Hematopoietic multipotent progenitor cell treated with erythropoietin and hydrocortisone succinate and interleukin-3 and kit ligand, for 6 days (in vitro differentiated cells): ENCODE results near the gene MYO1B.
A peak's percentile ranks its signal among the peaks of the same experiment; 100 is the strongest.

ENCODE experiments used
- DNase-seq: peaks from one replicate; pipeline ENCODE4 v3.0.0-alpha.2; 2015

MYO1B gene

DNA sequence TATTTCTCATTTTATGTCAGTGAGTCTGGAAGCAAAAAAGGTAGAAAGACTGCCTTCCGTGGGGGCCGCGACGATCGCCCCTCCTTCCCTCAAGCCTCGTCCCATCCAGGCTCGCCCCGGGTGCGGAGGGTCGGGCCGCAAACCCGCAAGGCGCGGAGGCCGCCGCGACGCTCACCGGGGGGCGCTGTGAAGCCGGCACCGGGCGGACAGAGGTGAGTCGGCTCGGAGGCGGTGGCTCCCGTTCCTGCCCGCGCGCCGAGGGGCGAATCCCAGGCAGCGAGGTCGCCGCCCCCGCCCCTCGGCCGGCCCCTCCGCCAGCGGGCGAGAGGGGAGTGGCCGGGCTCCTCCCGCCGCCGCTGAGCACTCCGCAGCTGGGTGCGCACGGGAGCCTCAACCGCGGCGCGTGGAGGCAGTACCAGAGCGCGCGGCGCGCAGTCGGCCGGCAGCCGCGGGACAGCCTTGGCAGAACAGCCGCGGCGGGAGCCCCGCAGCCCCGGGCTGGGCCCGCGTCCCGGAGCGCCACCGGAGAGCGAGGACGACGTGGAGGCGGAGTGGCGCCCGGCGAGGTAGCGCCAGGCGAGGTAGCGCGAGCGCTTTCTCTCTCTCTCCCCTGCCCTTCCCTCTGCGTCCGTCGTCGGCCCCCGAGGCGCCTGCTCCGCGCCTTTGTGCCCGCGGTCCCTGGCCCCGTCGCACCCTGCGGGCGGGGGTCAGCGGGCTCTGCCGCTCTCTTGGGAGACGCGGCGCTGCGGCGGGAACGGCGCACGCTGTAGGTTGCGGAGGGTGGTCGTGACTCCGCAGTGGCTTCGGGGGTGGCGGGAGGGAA is at the start of gene MYO1B:
Gene MYO1B, plus strand, starts transcription at position 359 of the 823 bp plus-strand sequence. CDS start 31,492 bp downstream, outside the sequence.
- peak; percentile 59 for DNase-seq

DNA sequence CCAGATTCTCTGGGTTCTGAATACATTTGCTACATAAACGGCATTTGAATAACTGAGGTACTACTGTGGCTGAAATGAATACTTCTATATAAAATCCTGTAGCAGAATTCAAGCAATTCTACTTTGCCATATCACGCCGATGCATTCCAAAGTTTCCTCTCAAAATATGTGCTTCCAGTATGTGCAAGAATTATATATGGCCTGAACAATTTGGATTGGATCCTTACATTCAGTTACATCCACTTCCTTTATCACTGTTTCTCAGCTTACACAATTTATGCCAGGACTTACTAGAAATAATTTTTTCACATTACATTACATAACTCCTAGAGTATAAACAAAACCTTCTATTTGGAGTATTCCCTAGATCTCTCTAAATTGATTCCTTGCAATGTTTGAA is 48.1 kb upstream of the MYO1B start:
- DNase-seq = no peak

DNA sequence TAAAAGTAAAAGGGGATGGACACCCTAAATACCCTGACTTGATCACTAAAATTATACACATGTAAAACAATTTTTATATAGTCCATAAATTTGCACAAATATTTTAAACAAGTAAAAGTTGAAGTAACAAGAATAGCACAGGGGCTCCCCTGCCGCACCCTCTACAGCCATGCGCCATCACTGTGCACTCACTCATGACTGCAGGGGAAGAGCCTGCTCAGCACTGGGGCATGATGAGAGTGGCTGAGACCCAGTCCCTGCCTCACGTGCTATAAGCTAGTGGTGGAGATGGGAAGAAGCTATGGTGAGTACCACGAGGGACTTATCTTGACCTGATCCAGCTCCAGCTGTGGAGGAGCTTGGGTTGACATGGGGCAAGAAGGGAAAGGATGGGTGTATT is 46.9 kb upstream of the MYO1B start:
- DNase-seq = no peak

DNA sequence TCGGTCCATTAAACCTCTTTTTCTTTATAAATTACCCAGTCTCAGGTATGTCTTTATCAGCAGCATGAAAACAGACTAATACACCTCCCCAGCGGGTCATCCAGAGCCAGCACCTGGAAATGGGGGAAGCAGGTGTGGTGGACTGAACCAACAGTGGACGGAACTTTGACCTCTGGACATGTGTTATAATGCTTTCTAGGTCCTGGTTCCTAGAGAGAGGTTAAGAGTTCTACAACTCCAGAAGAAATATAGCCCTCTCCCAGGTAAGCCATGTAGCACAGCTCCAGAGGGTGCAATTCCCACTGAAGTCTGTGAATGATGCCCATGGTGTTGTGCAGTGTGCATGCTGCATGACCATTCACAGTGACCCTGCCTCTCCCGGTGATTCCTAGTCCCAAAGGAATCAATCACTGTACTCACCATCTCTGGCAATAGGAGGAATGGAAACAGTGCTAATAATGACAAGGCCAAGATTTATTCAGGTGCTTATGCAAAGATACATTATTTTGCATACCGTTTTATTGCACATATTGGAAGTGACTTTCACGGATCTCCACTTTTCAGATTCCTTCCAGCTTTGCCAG is 45.2 kb upstream of the MYO1B start:
- no peak for DNase-seq

DNA sequence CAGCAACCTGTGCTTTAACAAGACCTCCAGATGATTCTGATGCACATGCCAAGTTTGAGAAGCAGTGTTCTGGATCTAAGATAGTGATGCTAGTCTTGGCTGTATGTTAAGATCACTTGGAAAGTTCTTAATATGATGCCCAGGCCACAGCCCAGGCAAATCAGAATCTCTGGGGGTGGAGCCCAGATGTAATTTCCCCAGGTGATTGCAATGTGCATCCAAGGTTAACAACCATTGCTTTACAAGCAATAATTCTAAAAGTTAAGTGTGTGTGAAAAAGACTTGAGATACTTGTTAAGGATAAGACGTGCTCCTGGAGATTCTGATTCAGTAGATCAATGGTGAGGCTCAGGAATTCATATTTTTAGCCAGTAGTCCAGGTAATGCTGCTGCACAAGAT is 44.3 kb upstream of the MYO1B start:
- DNase-seq = no peak

DNA sequence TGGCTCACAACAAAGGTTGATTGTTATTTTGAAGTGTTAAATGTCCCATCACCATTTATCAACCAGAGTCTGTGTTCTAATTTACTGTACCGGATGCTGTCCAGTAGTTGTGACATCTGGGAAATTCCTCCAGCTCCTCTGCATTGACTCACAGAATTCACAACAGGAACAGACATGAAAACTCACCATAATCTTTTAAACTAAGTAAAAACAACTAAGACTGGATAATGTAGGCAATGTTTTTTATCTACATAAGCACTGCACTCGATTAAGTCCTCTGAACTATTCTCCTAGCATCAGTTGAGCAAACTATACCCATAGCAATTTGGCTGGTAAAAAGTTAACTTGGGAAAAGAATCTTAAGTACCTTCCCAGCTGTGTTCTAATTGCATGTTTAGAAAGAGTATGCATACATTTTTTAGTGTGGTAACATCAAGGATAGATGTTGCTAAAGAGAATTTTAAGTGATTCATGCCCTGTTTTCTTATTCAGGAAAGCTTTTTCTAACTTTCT is 42.9 kb upstream of the MYO1B start:
- DNase-seq = no peak

DNA sequence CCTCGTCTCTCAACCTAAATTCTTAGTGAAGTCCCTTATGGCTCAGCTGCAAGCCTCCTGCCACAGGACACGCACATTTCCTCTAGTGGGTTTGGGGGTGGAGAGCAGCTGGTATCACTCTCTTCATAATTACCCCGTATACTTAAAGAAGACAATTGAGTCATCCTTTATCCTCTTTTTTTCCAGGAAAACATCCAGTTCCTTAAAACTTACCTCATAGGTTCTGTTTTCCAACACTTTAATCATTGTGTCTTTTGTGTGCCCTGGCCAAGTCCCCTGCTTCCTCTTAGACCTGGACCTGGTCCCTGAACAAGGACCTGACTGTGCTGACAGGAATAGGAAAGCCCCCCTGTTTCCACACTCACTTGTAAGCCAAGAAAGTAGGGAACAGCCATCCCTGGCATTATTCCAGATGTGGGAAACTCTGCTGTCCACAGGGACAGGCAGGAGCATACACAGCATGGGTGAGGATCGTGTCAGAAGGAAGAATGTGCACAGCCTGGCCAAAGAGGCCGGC is 42.3 kb upstream of the MYO1B start:
- DNase-seq = no peak

DNA sequence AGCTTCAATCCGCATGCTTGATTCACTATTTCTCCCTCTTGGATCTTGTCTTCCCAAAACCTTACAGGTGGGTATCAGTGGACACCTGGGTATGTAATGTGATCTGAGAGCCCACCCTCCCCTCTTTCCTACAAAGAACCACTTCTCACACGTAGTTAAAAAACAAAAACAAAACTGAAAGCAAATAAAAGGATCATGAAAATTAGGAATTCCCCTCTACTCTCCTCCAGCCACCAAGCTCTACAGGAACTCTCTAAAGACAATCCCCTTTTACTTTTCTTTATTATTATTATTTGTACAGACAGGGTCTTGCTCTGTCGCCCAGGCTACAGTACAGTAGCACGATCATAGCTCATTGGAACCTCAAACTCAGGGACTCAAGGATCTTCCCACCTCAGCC is 40.8 kb upstream of the MYO1B start:
- no peak for DNase-seq

DNA sequence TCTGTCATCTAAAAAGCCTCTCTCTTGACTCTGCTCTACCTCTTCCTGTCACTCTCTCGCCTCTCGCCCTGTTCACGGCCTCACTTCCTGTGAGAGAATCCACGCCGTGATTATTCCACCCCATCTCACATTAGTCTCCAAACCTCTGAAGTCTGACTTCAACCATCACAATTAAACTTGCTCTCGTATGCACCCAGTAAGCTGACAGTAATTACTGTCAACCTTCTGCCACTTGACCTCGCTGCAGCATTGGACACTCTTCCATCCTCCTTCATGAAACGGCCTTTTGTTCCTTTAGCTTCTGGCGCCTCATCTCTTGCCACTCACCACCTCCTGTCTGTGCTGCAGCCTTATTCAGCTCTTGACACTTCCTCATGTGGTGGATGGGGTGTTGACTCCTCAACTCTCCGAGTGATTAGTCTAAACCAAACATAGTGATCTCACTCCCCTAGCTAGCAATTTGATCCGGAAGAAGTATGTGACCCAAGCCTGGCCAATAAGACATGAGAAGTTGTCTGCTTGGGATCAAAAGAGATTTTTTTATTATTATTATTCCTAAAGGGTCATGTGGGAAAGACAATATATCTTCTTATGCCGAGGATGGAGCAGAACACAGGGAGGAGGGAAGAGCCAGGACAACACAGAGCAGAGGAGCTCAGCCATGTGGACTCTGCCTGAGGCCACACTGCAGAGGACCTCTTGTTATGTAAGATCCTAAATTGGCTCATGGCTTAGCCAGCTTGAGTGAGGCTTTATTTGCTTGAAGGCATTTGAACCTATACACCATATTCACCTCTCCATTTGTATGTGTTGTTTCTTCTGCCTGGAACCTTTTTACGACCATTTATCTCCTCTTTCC is 38.4 kb upstream of the MYO1B start:
- DNase-seq = no peak

DNA sequence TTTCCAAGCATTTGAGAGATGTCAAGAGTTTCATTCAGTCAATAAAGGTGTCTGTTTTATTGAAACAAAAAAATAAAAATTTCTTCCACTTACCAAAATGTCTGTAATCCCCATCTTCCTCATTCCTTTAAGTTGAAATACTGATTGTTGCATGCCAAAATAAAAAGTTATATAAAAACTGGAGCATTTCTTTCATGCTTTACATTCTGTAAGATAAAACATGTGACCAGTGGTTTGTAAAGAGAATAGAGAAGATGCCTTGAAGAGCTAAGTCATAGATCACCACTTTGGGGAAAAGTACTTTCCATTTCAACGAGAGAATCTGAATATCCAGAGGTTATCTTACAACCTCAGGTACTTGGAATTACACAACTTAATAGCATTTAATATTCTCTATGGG is 35.9 kb upstream of the MYO1B start:
- no peak for DNase-seq

DNA sequence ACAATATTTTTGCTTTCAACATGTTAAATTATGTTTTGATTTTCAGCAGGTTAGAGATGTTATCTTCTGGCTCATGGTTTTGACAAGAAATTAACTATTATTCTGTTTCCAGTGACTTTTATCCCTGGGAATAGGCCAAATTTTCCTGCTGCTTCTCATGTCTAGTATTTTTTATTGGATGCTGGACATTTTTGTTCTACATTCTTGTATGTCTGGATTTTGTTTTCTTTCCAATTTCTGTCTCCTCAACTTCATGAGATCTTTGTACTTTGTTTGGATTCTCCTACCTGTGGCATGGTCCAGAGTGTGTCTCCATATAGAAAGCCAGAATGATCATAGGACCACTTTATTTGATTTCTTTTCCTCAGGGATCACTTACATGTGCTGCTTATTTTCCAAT is 33.1 kb upstream of the MYO1B start:
- no peak for DNase-seq

DNA sequence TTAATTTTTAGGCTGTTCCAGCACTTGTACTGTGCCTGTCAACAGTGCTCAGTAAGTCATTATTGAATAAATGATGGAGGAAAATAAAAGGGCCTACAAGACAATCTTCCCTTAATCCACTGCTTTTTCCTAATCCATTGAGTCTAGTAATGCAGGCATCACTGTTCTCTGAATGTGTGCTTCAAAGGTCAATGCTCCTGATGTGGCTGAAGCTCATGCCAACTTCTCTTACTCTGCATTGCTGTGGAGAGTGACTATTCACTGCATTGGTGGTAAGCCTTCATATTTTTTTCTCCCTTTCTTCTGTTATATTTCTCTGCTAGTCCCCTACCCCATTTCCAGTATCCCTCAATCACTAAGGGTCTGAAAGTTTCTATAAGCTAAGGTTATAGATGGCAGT is 31.9 kb upstream of the MYO1B start:
- DNase-seq = no peak

DNA sequence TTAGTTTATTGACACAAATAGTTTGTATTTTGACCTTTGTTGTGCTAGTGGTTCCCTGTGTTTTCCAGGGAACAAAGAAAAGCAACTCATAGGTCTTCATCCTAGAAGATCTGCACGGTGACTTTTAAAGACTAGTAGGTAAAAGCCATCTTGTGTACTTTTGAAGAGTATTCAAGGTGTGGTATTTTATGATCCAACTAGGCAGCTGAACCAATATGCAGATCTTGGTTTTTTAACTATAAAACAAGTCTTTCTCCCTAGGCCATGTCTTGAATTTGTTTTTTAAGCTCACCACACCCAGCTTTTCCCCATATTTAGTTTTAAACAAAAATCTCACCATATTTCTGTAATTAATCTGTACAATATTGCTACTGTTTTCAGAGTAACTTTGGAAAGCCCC is 30.0 kb upstream of the MYO1B start:
- DNase-seq = no peak

DNA sequence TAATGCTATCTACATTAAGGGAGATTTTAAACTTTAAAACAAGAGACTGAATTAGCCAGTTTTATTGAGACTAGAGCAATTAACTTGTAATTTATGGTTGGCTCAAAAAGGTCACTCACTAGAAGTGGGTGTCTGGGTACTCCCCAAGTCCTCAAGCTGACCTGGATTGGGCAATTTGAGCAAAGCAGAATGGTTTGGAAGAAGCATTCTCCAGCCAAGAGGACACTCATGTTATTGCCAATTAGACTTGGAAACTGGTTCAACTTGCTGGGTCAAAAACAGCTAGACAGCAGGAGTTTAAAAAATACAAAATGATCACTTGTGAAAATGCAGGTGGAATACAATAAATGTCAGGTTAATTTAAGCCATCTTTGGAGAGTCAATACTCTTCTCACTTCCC is 29.5 kb upstream of the MYO1B start:
- no peak for DNase-seq

DNA sequence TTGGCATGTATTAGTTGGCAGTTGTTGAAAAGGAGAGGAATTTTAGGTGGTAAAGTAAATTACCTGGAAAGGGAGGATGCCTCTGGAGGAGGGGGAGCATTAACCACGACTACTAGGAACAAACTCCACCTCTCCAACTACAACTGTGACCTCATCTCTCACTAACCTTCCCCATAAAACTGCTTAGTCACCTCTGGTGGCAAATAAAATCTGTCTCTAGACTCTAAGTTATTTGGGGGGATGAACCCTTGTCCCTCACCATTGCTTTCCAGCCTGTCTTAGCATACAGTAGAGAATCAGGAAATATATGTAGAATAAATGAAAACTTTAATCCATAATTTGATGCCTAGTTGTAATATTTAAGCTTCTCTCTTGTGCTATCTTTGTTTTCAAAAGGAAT is 27.6 kb upstream of the MYO1B start:
- DNase-seq = peak; percentile 16

DNA sequence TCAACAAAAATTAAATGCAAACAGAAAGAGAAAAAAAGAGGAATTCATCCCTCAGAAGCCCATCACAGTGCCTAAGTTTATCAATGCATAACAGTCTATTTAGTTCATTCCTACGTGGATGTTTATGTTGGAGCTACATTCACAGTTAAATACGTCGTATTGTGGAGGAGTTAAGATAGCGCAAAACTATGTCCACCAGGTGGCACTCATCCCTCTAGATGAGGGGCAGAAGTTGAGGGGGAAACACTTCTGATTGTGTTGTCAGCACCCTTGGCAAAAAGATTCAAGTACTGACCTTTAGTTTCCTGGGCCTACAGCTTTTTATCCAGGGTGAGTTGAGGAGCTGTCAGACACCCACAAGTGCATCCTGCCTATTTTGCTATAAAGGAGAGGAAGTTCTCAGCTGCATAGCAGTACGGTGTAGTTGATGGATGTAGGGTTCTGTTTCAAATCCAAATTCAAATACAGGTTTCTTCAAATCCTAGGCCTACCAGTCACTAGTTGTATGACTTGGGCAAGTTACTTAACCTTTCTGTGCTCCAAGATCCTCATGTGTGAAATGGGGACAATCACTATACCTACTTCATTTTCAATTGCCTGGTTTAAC is 26.8 kb upstream of the MYO1B start:
- peak; percentile 85 for DNase-seq

DNA sequence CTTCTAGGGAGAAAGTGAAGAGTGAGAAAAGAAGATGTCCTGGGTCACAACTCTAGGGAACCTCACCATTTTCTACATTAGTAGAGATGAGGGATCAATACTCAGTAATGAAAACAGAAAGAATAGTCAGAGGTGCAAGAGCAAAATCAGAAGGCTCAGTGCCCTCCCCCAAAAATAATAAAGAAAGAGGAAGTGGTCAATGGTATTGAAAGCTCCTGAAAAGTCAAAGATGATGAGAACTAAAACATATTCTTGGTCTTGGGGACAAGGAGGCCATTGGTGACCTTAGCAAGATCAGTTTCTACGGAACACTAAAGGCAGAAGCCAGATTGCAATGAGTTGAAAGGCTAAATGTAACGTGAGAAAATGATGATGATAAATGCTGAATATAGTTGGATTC is 24.5 kb upstream of the MYO1B start:
- DNase-seq = no peak

DNA sequence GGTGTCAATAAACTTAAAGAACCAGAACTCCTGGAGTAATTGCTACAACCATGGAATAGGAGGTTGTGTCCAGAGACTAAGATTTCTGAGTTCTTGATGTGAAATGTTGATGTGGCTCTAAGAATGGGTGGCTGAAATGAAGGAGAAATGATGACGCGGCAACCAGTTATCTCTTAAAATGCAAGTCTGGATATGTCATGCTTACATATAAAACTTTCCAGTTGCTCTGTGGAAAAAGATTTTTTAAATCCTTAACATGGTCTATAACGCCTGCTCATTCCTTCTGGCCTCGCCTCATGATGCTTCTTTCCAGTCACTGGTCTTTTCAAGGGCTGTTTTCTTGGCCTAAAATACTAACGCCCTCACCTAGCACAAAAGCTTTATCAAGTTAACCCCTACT is 23.5 kb upstream of the MYO1B start:
- DNase-seq = no peak

DNA sequence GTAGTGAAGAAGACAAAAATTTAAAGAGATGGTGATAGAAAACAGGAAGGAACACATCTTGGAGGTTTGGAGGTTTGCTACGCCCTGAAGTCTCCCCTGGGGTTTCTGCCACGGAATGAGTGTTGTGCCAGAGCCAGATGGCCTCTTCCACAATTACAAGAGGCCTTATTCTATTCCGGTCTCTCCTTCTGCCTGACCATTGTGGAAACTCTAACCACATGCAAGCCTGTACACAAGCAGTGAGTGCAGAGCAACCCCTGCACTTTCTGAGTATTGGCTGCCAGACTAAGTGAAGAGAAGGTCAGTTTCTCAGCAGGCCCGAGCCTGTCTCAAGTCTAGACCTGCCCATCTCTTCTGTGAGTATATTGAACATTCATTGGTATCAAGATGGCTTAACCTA is 22.7 kb upstream of the MYO1B start:
- DNase-seq = no peak

DNA sequence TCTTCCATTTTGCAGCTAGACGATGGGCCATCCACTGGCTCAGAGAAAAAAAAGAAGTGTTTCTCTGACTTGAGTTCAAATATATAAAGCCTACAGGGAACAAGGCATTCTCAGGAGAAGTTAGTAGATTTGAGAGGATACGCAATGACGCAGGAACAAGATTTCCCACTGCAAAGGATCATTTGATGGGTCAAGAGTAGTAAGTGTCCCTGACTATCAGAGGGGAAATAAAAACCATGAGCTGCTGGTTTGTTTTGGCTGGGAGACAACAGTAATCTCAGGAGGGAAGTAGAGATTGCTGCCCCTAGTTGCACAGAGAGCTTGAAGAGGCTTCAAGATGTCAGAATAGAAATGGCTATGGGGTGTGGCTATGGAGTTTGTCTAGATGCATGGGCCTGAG is 22.3 kb upstream of the MYO1B start:
- DNase-seq = no peak

DNA sequence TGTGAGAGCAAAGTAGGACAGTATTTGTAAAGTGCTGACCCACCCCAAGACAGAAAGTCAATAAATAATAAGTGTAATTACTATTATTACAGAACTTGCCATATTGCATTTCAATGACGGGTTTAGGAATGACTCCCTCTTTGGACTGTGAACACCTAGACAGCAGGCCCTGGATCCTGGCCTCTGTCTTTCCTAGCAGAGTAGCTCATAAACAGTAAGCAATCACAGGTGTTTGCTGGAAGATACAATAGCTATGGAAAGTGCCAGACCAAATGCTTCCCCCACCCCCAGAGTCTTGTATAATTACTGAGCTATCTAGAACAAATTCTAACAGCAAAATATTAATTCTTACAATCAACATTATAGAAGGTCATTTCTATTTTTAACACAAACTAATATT is 20.1 kb upstream of the MYO1B start:
- DNase-seq = no peak

DNA sequence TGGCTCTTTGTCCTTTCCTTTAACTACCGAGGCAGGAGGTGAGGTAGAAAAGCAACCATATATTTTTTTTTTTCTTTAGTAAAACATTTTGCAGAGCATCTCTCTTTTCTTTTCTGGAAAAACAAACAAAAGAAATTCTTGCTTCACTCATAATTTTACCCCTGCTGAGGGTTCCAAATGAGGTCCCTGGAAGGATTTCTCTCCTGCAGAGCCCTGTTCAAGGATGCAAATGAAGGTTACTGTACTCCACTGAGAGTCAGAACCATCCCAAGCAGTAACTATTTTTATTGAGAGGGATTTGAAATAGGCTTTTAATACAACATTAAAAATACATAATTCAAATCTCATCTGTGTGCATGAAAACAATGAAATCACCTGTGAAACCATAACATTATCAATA is 19.5 kb upstream of the MYO1B start:
- no peak for DNase-seq

DNA sequence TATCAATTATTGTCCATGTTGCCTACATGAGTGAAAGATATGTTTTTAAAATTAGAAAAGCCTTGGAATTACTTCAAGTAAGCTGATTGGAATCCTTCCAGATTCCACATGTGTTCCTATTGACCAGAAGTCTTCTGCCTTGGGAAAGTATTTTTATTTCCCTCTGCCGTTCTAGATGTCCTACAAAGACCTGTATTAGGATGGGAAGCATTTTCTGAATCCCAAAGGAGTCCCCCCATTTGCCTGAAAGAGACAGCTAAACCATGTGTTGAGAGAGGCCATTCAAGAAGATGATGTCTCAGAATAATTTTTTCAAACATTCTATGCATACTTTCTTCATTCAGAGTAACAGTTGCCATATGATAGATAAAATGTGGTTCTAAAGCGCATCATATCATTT is 19.0 kb upstream of the MYO1B start:
- no peak for DNase-seq
